WTC11 (cell line): ENCODE results near the gene NMB. TPM values are rescaled to one million over a fixed set of nuclear protein-coding genes. Genes with fewer than 3 reads are reported as not detected.
A peak's percentile ranks its signal among the peaks of the same experiment; 100 is the strongest.

Experiments used
- ATAC-seq: fragments of 200-7000 bp; cut with Tn5 transposase; 2 replicates; pipeline ENCODE4 v1.10.0; 2021; ENCODE audit warnings: mild to moderate bottlenecking, moderate library complexity
- CTCF ChIA-PET: fragments of 300-600 bp; sonication (Branson Sonifier 250); formaldehyde crosslinking; loops from one replicate; lab custom pipeline; 2021; ENCODE audit warnings: antibody characterized with exemption; lab: Charles Lee
- POLR2A ChIA-PET: fragments of 350-600 bp; sonication (Branson Sonifier 250); formaldehyde crosslinking; loops from one replicate; lab custom pipeline; 2021; ENCODE audit warnings: antibody characterized with exemption; lab: Charles Lee
- DNase-seq: peaks from one replicate; pipeline ENCODE4 v3.0.0; 2021; ENCODE audit warnings: low spot score
- H3K27ac Mint-ChIP-seq: 2 replicates; pipeline ENCODE4 v1.8.0; 2021; ENCODE audit warnings: mixed read lengths
- H3K27me3 Mint-ChIP-seq: 2 replicates; pipeline ENCODE4 v1.8.0; 2021; ENCODE audit warnings: low read depth, mild to moderate bottlenecking, moderate library complexity, mixed read lengths
- H3K36me3 Mint-ChIP-seq: 2 replicates; pipeline ENCODE4 v1.8.0; 2021; ENCODE audit warnings: mixed read lengths
- H3K4me1 Mint-ChIP-seq: 2 replicates; pipeline ENCODE4 v1.8.0; 2022; ENCODE audit warnings: mixed read lengths
- H3K4me3 Mint-ChIP-seq: 2 replicates; pipeline ENCODE4 v1.8.0; 2021; ENCODE audit warnings: mild to moderate bottlenecking, moderate library complexity, mixed read lengths
- H3K9me3 Mint-ChIP-seq: 2 replicates; pipeline ENCODE4 v1.8.0; 2021; ENCODE audit warnings: mixed read lengths
- AR ChIP-seq: fragments of 250-450 bp; sonication (Bioruptor Pico); IDR thresholded peaks from 2 replicates; pipeline ENCODE4 v1.9.0; 2021; ENCODE audit warnings: mild to moderate bottlenecking
- EMX1 ChIP-seq: fragments of 250-450 bp; sonication (Bioruptor Pico); IDR thresholded peaks from 2 replicates; pipeline ENCODE4 v1.8.0; 2021; ENCODE audit warnings: mild to moderate bottlenecking
- IRF2 ChIP-seq: sonication (generic); formaldehyde crosslinking; IDR thresholded peaks from 2 replicates; pipeline ENCODE4 v1.8.0; 2022; ENCODE audit warnings: low read depth, missing genetic modification reagents, borderline replicate concordance
- NR1H2 ChIP-seq: sonication (generic); formaldehyde crosslinking; IDR thresholded peaks from 2 replicates; pipeline ENCODE4 v1.9.0; 2021; ENCODE audit warnings: mild to moderate bottlenecking, moderate library complexity, missing genetic modification reagents
- PRRX2 ChIP-seq: fragments of 250-450 bp; sonication (Bioruptor Pico); IDR thresholded peaks from 2 replicates; pipeline ENCODE4 v1.8.0; 2021; ENCODE audit warnings: mild to moderate bottlenecking
- SMAD3 ChIP-seq: sonication (generic); formaldehyde crosslinking; IDR thresholded peaks from 2 replicates; pipeline ENCODE4 v1.8.0; 2022; ENCODE audit warnings: missing genetic modification reagents, mild to moderate bottlenecking, borderline replicate concordance
- TCF7 ChIP-seq: sonication (generic); formaldehyde crosslinking; IDR thresholded peaks from 2 replicates; pipeline ENCODE4 v1.8.0; 2022; ENCODE audit warnings: mild to moderate bottlenecking, low read depth, missing genetic modification reagents, moderate library complexity
- TEAD4 ChIP-seq: sonication (generic); formaldehyde crosslinking; IDR thresholded peaks from 2 replicates; pipeline ENCODE4 v1.8.0; 2022; ENCODE audit warnings: mild to moderate bottlenecking, missing genetic modification reagents
- TP53 ChIP-seq: sonication (generic); formaldehyde crosslinking; IDR thresholded peaks from 2 replicates; pipeline ENCODE4 v1.8.1; 2023; ENCODE audit warnings: mild to moderate bottlenecking, missing genetic modification reagents
- ZBTB21 ChIP-seq: sonication (generic); formaldehyde crosslinking; IDR thresholded peaks from 2 replicates; pipeline ENCODE4 v1.8.1; 2023; ENCODE audit warnings: mild to moderate bottlenecking, missing genetic modification reagents, borderline replicate concordance
- ZNF232 ChIP-seq: sonication (generic); formaldehyde crosslinking; IDR thresholded peaks from 2 replicates; pipeline ENCODE4 v1.8.0; 2022; ENCODE audit warnings: mild to moderate bottlenecking, missing genetic modification reagents
- ZNF512 ChIP-seq: sonication (generic); formaldehyde crosslinking; IDR thresholded peaks from 2 replicates; pipeline ENCODE4 v1.8.1; 2022; ENCODE audit warnings: missing genetic modification reagents, borderline replicate concordance
- total RNA-seq: library from RNA; stranded (reverse); gene quantifications from 3 replicates; pipeline ENCODE4 v1.2.3, GENCODE V29; 2021
- TF ChIP-seq, protein P1 (sequence below): sonication (generic); formaldehyde crosslinking; conservative IDR thresholded peaks from 2 replicates; pipeline ENCODE4 v1.8.1; 2023; ENCODE audit warnings: mild to moderate bottlenecking, low read depth, missing genetic modification reagents, moderate library complexity
- TF ChIP-seq, protein P2 (sequence below): fragments of 200-600 bp; IDR thresholded peaks from 2 replicates; pipeline ENCODE4 v1.8.0; 2022; ENCODE audit warnings: antibody characterized with exemption
- TF ChIP-seq, protein P3 (sequence below): sonication (generic); formaldehyde crosslinking; IDR thresholded peaks from 2 replicates; pipeline ENCODE4 v1.8.0; 2023; ENCODE audit warnings: mild to moderate bottlenecking, missing genetic modification reagents
- TF ChIP-seq, protein P4 (sequence below): sonication (generic); formaldehyde crosslinking; IDR thresholded peaks from 2 replicates; pipeline ENCODE4 v1.8.0; 2022; ENCODE audit warnings: mild to moderate bottlenecking, missing genetic modification reagents
- TF ChIP-seq, protein P5 (sequence below): sonication (generic); formaldehyde crosslinking; IDR thresholded peaks from 2 replicates; pipeline ENCODE4 v1.8.0; 2022; ENCODE audit warnings: mild to moderate bottlenecking, missing genetic modification reagents

Gene NMB
- total RNA-seq, 1 experiment from 2014 or later: 14.9 TPM

DNA sequence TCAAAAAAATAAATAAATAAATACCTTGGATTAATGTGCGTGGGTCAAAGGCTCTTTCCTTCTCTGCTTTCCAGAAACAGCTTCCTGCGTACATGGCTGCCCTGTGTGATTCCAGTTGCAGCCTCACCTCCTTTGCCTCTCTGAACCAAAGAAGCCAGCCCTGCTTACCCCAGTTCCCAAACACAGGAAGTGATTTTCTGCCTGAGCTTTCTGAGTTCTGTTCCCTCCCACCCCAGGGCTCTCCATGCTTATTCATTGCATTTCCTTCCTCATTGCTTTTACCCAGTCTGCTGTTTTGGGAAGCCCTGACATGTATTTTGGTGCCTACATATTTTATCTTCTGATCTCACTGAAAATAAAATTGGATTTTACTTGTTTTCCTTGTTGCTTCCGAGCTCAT lies 41.8 kb downstream of the NMB start:
- H3K27ac Mint-ChIP-seq: peak overlapping the region; percentile 64

More for the DNA sequence above, 41.8 kb downstream of the NMB start:
- peaks cover 24% of the 10 kb centered on the region for H3K9me3 Mint-ChIP-seq
- H3K4me1 Mint-ChIP-seq: peaks cover 43% of the 10 kb centered on the region
- no peak for TF ChIP-seq IRF2
- no peak for TF ChIP-seq TCF7
- TF ChIP-seq ZNF512 (CRISPR knock-in tag): no peak
- TF ChIP-seq ZBTB21 (CRISPR knock-in tag): no peak
- no peak for TF ChIP-seq TEAD4 (CRISPR knock-in tag)
- TF ChIP-seq, protein P1, sequence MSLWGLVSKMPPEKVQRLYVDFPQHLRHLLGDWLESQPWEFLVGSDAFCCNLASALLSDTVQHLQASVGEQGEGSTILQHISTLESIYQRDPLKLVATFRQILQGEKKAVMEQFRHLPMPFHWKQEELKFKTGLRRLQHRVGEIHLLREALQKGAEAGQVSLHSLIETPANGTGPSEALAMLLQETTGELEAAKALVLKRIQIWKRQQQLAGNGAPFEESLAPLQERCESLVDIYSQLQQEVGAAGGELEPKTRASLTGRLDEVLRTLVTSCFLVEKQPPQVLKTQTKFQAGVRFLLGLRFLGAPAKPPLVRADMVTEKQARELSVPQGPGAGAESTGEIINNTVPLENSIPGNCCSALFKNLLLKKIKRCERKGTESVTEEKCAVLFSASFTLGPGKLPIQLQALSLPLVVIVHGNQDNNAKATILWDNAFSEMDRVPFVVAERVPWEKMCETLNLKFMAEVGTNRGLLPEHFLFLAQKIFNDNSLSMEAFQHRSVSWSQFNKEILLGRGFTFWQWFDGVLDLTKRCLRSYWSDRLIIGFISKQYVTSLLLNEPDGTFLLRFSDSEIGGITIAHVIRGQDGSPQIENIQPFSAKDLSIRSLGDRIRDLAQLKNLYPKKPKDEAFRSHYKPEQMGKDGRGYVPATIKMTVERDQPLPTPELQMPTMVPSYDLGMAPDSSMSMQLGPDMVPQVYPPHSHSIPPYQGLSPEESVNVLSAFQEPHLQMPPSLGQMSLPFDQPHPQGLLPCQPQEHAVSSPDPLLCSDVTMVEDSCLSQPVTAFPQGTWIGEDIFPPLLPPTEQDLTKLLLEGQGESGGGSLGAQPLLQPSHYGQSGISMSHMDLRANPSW: no peak
- TF ChIP-seq, protein P2, sequence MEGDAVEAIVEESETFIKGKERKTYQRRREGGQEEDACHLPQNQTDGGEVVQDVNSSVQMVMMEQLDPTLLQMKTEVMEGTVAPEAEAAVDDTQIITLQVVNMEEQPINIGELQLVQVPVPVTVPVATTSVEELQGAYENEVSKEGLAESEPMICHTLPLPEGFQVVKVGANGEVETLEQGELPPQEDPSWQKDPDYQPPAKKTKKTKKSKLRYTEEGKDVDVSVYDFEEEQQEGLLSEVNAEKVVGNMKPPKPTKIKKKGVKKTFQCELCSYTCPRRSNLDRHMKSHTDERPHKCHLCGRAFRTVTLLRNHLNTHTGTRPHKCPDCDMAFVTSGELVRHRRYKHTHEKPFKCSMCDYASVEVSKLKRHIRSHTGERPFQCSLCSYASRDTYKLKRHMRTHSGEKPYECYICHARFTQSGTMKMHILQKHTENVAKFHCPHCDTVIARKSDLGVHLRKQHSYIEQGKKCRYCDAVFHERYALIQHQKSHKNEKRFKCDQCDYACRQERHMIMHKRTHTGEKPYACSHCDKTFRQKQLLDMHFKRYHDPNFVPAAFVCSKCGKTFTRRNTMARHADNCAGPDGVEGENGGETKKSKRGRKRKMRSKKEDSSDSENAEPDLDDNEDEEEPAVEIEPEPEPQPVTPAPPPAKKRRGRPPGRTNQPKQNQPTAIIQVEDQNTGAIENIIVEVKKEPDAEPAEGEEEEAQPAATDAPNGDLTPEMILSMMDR: no peak
- TF ChIP-seq, protein P3, sequence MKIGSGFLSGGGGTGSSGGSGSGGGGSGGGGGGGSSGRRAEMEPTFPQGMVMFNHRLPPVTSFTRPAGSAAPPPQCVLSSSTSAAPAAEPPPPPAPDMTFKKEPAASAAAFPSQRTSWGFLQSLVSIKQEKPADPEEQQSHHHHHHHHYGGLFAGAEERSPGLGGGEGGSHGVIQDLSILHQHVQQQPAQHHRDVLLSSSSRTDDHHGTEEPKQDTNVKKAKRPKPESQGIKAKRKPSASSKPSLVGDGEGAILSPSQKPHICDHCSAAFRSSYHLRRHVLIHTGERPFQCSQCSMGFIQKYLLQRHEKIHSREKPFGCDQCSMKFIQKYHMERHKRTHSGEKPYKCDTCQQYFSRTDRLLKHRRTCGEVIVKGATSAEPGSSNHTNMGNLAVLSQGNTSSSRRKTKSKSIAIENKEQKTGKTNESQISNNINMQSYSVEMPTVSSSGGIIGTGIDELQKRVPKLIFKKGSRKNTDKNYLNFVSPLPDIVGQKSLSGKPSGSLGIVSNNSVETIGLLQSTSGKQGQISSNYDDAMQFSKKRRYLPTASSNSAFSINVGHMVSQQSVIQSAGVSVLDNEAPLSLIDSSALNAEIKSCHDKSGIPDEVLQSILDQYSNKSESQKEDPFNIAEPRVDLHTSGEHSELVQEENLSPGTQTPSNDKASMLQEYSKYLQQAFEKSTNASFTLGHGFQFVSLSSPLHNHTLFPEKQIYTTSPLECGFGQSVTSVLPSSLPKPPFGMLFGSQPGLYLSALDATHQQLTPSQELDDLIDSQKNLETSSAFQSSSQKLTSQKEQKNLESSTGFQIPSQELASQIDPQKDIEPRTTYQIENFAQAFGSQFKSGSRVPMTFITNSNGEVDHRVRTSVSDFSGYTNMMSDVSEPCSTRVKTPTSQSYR: no peak
- no peak for TF ChIP-seq PRRX2 (CRISPR knock-in tag)
- TF ChIP-seq, protein P4, sequence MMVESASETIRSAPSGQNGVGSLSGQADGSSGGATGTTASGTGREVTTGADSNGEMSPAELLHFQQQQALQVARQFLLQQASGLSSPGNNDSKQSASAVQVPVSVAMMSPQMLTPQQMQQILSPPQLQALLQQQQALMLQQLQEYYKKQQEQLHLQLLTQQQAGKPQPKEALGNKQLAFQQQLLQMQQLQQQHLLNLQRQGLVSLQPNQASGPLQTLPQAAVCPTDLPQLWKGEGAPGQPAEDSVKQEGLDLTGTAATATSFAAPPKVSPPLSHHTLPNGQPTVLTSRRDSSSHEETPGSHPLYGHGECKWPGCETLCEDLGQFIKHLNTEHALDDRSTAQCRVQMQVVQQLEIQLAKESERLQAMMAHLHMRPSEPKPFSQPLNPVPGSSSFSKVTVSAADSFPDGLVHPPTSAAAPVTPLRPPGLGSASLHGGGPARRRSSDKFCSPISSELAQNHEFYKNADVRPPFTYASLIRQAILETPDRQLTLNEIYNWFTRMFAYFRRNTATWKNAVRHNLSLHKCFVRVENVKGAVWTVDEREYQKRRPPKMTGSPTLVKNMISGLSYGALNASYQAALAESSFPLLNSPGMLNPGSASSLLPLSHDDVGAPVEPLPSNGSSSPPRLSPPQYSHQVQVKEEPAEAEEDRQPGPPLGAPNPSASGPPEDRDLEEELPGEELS (CRISPR knock-in tag): no peak
- TF ChIP-seq ZNF232 (CRISPR knock-in tag): no peak
- TF ChIP-seq, protein P5, sequence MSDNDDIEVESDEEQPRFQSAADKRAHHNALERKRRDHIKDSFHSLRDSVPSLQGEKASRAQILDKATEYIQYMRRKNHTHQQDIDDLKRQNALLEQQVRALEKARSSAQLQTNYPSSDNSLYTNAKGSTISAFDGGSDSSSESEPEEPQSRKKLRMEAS (CRISPR knock-in tag): no peak
- no peak for TF ChIP-seq EMX1 (CRISPR knock-in tag)
- TF ChIP-seq NR1H2 (CRISPR knock-in tag): no peak
- TF ChIP-seq SMAD3 (CRISPR knock-in tag): no peak
- no peak for TF ChIP-seq AR (CRISPR knock-in tag)
- TF ChIP-seq TP53 (CRISPR knock-in tag): no peak
- TF ChIP-seq, all 79 proteins: peak for 0
- ChIA-PET CTCF (interaction anchor here (0.7 to 2.0 kb wide), 4 partner anchors 14 to 29 kb away, joined by 3 to 5 read pairs (median 4); no protein-coding TSS in a partner anchor), POLR2A (interaction anchor here (0.6 to 1.6 kb wide), 2 partner anchors 11 to 16 kb away, joined by 3 read pairs; partner anchors contain the start of gene ZSCAN2)
- Mint-ChIP-seq H3K27me3 (peaks cover 7% of the 10 kb centered on the region), H3K36me3 (peaks cover 60% of the 10 kb centered on the region), H3K4me3 (no peak overlapping the region)
- ATAC-seq (peak; percentile 49), DNase-seq (no peak)
